ENCODE results near the gene SLC6A8. TPM values are rescaled to one million over a fixed set of nuclear protein-coding genes. Genes with fewer than 3 reads are reported as not detected.
"Not testable (repeated sequence)": the region's sequence is repeated elsewhere in the genome, so short reads cannot be mapped to it uniquely, and the experiment has no call there.

SLC6A8 gene
- total RNA-seq, 1 donor from 2014 or later: 7.9 TPM

GRCh38 chrX:153744210-153745066 lies 56.7 kb downstream of the SLC6A8 start:
- no peak overlapping the region for H3K27ac Mint-ChIP-seq (ENCODE audit: unreplicated experiment)
- H3K4me1 Mint-ChIP-seq (ENCODE audit: unreplicated experiment): no peaks in the 10 kb centered on the region
- no peaks in the 10 kb centered on the region for H3K9me3 Mint-ChIP-seq (ENCODE audit: unreplicated experiment)
- TF ChIP-seq CTCF (IDR thresholded peaks at IDR 0.05; ENCODE audit: unreplicated experiment): no peak
- no peaks in the 10 kb centered on the region for H3K36me3 Mint-ChIP-seq (ENCODE audit: low read depth, unreplicated experiment)
- H3K4me3 Mint-ChIP-seq (ENCODE audit: unreplicated experiment): no peak overlapping the region
- no peak for DNase-seq (ENCODE audit: low spot score)
- no peaks in the 10 kb centered on the region for H3K27me3 Mint-ChIP-seq (ENCODE audit: unreplicated experiment)

DNA sequence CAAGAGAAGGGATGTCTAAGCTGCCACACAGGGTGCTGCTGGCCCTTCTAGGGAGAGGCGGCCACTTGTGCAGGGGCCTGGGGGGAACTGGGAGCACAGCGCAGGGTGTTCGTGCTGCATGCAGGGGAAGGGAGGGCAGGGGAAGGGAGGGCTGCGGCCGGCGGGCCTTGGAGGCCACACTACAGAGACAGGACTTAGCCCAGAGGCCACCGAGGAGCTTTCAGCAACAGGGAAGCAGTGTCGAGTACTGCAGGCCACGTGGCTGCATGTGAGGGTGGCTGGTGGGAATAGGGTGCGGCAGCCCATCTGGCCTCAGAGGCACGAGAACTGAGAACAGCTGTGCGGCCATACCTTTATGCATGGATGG lies 57.3 kb downstream of the SLC6A8 start:
- H3K27me3 Mint-ChIP-seq (ENCODE audit: unreplicated experiment); H3K4me3 Mint-ChIP-seq (ENCODE audit: unreplicated experiment); H3K27ac Mint-ChIP-seq (ENCODE audit: unreplicated experiment); H3K36me3 Mint-ChIP-seq (ENCODE audit: low read depth, unreplicated experiment); H3K4me1 Mint-ChIP-seq (ENCODE audit: unreplicated experiment); DNase-seq (ENCODE audit: low spot score); H3K9me3 Mint-ChIP-seq (ENCODE audit: unreplicated experiment): not testable (repeated sequence)

Other genes with a start within 250 kb of the SLC6A8 start
- gene TREX2, start 241.9 kb upstream of the SLC6A8 start, total RNA-seq (ENCODE audit: unreplicated experiment): 1.5 TPM
- 27.7 TPM for gene HAUS7, start 217.3 kb upstream of the SLC6A8 start, total RNA-seq (ENCODE audit: unreplicated experiment)
- 393 TPM for gene BGN, start 192.9 kb upstream of the SLC6A8 start, total RNA-seq (ENCODE audit: unreplicated experiment)
- gene ATP2B3, start 170.3 kb upstream of the SLC6A8 start, total RNA-seq (ENCODE audit: unreplicated experiment): 0.10 TPM
- gene CCNQ, start 88.8 kb upstream of the SLC6A8 start, total RNA-seq (ENCODE audit: unreplicated experiment): 15.3 TPM
- gene DUSP9, start 40.7 kb upstream of the SLC6A8 start, total RNA-seq (ENCODE audit: unreplicated experiment): not detected
- 0.41 TPM for gene PNCK, start 14.1 kb upstream of the SLC6A8 start, total RNA-seq (ENCODE audit: unreplicated experiment)
- 282 TPM for gene BCAP31, start 36.5 kb downstream of the SLC6A8 start, total RNA-seq (ENCODE audit: unreplicated experiment)
- gene ABCD1, start 36.9 kb downstream of the SLC6A8 start, total RNA-seq (ENCODE audit: unreplicated experiment): 19.5 TPM
- gene PLXNB3, start 76.3 kb downstream of the SLC6A8 start, total RNA-seq (ENCODE audit: unreplicated experiment): 11.2 TPM
- gene SRPK3, start 93.1 kb downstream of the SLC6A8 start, total RNA-seq (ENCODE audit: unreplicated experiment): 0.18 TPM
- gene IDH3G, start 106.4 kb downstream of the SLC6A8 start, total RNA-seq (ENCODE audit: unreplicated experiment): 43.3 TPM
- gene SSR4, start 106.7 kb downstream of the SLC6A8 start, total RNA-seq (ENCODE audit: unreplicated experiment): 243 TPM
- 2.6 TPM for gene PDZD4, start 142.6 kb downstream of the SLC6A8 start, total RNA-seq (ENCODE audit: unreplicated experiment)
- gene L1CAM, start 198.2 kb downstream of the SLC6A8 start, total RNA-seq (ENCODE audit: unreplicated experiment): 0.31 TPM
- gene AVPR2, start 216.7 kb downstream of the SLC6A8 start, total RNA-seq (ENCODE audit: unreplicated experiment): 0.77 TPM
- gene ARHGAP4, start 238.3 kb downstream of the SLC6A8 start, total RNA-seq (ENCODE audit: unreplicated experiment): 72.2 TPM
- gene NAA10, start 247.1 kb downstream of the SLC6A8 start, total RNA-seq (ENCODE audit: unreplicated experiment): 85.5 TPM

All from endothelial cell (in vitro differentiated cells).